Hepatocyte (in vitro differentiated cells): ENCODE results near the gene DHRS7.

Experiments used
- EZH2phosphoT487 ChIP-seq: fragments of 200-600 bp; sonication (generic); IDR thresholded peaks from one replicate; pipeline ENCODE4 v1.6.1; 2018; ENCODE audit warnings: antibody characterized with exemption, mild to moderate bottlenecking, low read depth, moderate library complexity; ENCODE audit not compliant: unreplicated experiment, severe bottlenecking
- TF ChIP-seq, protein P1 (sequence below): fragments of 200-600 bp; sonication (generic); IDR thresholded peaks from 2 replicates; pipeline ENCODE4 v1.5.1; 2016; ENCODE audit warnings: antibody characterized with exemption, mild to moderate bottlenecking; ENCODE audit not compliant: poor library complexity

DNA sequence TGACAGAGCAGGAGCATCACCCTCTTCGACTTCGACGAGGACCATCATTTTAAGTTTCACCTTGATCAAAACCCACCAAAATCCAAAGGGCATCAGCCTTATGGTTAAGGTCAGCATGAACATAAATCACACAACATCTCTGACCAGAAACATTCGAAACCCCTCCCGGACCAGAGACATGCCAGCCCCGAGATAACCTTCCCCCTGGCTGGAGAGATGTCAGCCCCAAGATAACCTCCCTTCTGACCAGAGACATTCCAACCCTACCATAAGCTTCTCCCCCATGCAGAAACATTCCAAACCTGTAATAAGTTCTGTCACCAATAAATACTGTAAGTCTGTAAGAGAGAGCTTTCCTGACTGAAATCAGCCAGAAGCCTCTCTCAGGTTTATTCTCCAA, 67.2 kb downstream of the DHRS7 start:
- TF ChIP-seq, protein P1, sequence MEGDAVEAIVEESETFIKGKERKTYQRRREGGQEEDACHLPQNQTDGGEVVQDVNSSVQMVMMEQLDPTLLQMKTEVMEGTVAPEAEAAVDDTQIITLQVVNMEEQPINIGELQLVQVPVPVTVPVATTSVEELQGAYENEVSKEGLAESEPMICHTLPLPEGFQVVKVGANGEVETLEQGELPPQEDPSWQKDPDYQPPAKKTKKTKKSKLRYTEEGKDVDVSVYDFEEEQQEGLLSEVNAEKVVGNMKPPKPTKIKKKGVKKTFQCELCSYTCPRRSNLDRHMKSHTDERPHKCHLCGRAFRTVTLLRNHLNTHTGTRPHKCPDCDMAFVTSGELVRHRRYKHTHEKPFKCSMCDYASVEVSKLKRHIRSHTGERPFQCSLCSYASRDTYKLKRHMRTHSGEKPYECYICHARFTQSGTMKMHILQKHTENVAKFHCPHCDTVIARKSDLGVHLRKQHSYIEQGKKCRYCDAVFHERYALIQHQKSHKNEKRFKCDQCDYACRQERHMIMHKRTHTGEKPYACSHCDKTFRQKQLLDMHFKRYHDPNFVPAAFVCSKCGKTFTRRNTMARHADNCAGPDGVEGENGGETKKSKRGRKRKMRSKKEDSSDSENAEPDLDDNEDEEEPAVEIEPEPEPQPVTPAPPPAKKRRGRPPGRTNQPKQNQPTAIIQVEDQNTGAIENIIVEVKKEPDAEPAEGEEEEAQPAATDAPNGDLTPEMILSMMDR = no peak
- no peak for TF ChIP-seq EZH2phosphoT487
